Gastrocnemius medialis (tissue), 4 donors: Measurements from ENCODE around the gene C6orf163. TPM values are rescaled to one million over a fixed set of nuclear protein-coding genes. Genes with fewer than 3 reads are reported as not detected.
"Not testable (repeated sequence)": the region's sequence is repeated elsewhere in the genome, so short reads cannot be mapped to it uniquely, and the experiment has no call there.

ENCODE experiments used
- ATAC-seq, 2 donors: fragments of 150-250 bp; one replicate each; pipeline ENCODE4 v1.9.1; 2016
- DNase-seq, 2 donors: peaks; one replicate each; pipeline ENCODE4 v3.0.0-alpha.2; 2019
- H3K27ac ChIP-seq, 4 donors: fragments of 200-600 bp; sonication (generic); 1 replicate in 1 of 4; 2 replicates in 3 of 4; pipeline ENCODE4 v1.5.1; 2016 to 2018; ENCODE audit warnings: mild to moderate bottlenecking in 2 of 4, moderate library complexity in 1 of 4
- H3K27me3 ChIP-seq, 3 donors: fragments of 200-600 bp; sonication (generic) in 2 of 3; 1 replicate in 1 of 3; 2 replicates in 2 of 3; pipeline versions ENCODE4 v1.5.1 to v1.6.0; 2016 to 2019; ENCODE audit warnings: mild to moderate bottlenecking in 1 of 3, moderate library complexity in 1 of 3
- H3K36me3 ChIP-seq, 2 donors: fragments of 200-600 bp; sonication (generic) in 1 of 2; one replicate each; pipeline ENCODE4 v1.5.1; 2017 to 2018
- H3K4me1 ChIP-seq, 2 donors: fragments of 200-600 bp; sonication (generic) in 1 of 2; one replicate each; pipeline ENCODE4 v1.5.1; 2016 to 2017; ENCODE audit warnings: mild to moderate bottlenecking in 2 of 2
- H3K4me3 ChIP-seq, 4 donors: fragments of 200-600 bp; sonication (generic) in 3 of 4; 1 replicate in 1 of 4; 2 replicates in 3 of 4; pipeline ENCODE4 v1.5.1; 2016 to 2019; ENCODE audit warnings: mild to moderate bottlenecking in 2 of 4
- H3K9me3 ChIP-seq, 3 donors: fragments of 200-600 bp; sonication (generic) in 2 of 3; 1 replicate in 1 of 3; 2 replicates in 2 of 3; pipeline ENCODE4 v1.5.1; 2016 to 2019
- POLR2A ChIP-seq, 2 donors: fragments of 450-650 bp; IDR thresholded peaks; one replicate each; pipeline ENCODE4 v1.6.1; 2017; ENCODE audit warnings: antibody characterized with exemption in 2 of 2, mild to moderate bottlenecking in 2 of 2, moderate library complexity in 2 of 2
- in situ Hi-C, 4 donors: fragments of 200-750 bp; cut with MboI; loops; one replicate each; pipeline versions ENCODE4 v1.15.0 to v1.8.0; 2017; ENCODE audit warnings: low sequenced_read_pairs in 4 of 4
- intact Hi-C: fragments of 100-400 bp; cut with DNase I; formaldehyde crosslinking; loops from one replicate; pipeline ENCODE4 v1.15.1; 2023; ENCODE audit warnings: low total_unique reads
- total RNA-seq, 4 donors: library from RNA; depleted of rRNA; stranded (reverse); fragments of >200 nt; gene quantifications; one replicate each; pipeline versions ENCODE4 v1.1.0 to v1.2.3, GENCODE V29; 2016
- TF ChIP-seq, protein P1 (sequence below), 5 experiments: fragments of 450-650 bp in 3 of 5; fragments of 200-600 bp in 2 of 5; sonication (generic) in 2 of 5; IDR thresholded peaks in 4 of 5; conservative IDR thresholded peaks in 1 of 5; 1 replicate in 4 of 5; 2 replicates in 1 of 5; pipeline ENCODE4 v1.5.1; 2016 to 2019; ENCODE audit warnings: antibody characterized with exemption in 5 of 5, mild to moderate bottlenecking in 3 of 5, moderate library complexity in 3 of 5

C6orf163 gene
- total RNA-seq = 1 to 10 TPM in 1 of 4 donors, under 1 TPM in 2, not detected in 1; 0.29 to 5.3 (median 0.40) TPM

DNA sequence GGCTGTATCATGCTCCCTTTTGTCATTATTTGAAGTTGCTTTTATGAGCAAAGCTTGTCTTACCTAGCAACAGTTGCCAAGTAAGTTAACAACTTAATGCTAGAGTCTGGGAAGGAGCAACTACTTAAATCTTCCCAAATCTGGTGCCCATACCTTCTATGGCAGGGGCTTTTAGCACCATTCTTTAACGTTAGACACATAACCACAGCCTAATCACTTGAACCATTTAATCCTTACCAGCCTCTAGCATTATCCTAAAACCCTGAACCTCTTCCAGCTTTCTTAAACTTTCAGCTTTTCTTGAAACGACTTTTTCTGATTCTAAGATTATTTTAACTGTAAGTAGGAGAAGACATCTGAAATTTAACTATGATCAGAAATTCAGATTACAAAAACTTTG is at the start of gene C6orf163:
Gene C6orf163, plus strand, starts transcription at position 83 of the 400 bp plus-strand sequence. Its CDS starts 287 bp downstream, at position 370.
- H3K27ac ChIP-seq = no peak within 1 kb of the TSS
- H3K36me3 ChIP-seq = peaks cover 0 to 4% of the 10 kb centered on the region in 2 donors
- peaks cover 0 to 4% of the 10 kb centered on the region in 2 donors for H3K4me1 ChIP-seq
- DNase-seq = no peak
- TF ChIP-seq, protein P1, sequence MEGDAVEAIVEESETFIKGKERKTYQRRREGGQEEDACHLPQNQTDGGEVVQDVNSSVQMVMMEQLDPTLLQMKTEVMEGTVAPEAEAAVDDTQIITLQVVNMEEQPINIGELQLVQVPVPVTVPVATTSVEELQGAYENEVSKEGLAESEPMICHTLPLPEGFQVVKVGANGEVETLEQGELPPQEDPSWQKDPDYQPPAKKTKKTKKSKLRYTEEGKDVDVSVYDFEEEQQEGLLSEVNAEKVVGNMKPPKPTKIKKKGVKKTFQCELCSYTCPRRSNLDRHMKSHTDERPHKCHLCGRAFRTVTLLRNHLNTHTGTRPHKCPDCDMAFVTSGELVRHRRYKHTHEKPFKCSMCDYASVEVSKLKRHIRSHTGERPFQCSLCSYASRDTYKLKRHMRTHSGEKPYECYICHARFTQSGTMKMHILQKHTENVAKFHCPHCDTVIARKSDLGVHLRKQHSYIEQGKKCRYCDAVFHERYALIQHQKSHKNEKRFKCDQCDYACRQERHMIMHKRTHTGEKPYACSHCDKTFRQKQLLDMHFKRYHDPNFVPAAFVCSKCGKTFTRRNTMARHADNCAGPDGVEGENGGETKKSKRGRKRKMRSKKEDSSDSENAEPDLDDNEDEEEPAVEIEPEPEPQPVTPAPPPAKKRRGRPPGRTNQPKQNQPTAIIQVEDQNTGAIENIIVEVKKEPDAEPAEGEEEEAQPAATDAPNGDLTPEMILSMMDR (IDR thresholded peaks at IDR 0.05 in 4 of 5, conservative IDR thresholded peaks at IDR 0.05 in 1 of 5) = no peak
- no peak for TF ChIP-seq POLR2A (IDR thresholded peaks at IDR 0.05)
- ATAC-seq = no peak
- H3K4me3 ChIP-seq = no peak within 1 kb of the TSS
- in situ Hi-C loops (no loop called here), intact Hi-C loops (no loop called here)
- H3K9me3 ChIP-seq = no peaks in the 10 kb centered on the region
- no peaks in the 10 kb centered on the region for H3K27me3 ChIP-seq

DNA sequence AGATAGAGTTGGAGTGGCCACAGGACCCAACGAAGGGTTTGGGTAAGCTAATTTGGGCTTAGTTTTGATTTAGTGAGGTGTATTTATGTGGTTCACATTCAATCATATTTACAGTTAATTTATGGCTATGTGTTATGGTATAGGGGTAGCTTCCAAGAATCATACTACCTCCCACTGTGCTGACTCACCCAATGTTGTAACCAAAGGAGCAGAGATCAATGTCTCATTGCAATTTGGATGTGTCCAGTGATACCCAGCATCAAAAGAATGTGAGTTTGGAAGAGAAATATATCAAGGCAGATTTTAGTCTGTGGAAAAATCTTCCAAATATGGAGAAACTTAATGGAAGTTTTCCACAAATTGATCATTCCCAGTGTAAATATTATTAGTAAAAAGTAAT is 47.5 kb upstream of the C6orf163 start:
- H3K4me3 ChIP-seq = no peak overlapping the region
- ATAC-seq (no peak), DNase-seq (no peak)
- no peaks in the 10 kb centered on the region for H3K27me3 ChIP-seq
- H3K9me3 ChIP-seq = no peaks in the 10 kb centered on the region
- no peaks in the 10 kb centered on the region for H3K36me3 ChIP-seq
- no peaks in the 10 kb centered on the region for H3K4me1 ChIP-seq
- intact Hi-C loops = no loop called here
- in situ Hi-C loops = no loop called here
- TF ChIP-seq, protein P1 (IDR thresholded peaks at IDR 0.05 in 4 of 5, conservative IDR thresholded peaks at IDR 0.05 in 1 of 5) = no peak
- TF ChIP-seq POLR2A (IDR thresholded peaks at IDR 0.05) = no peak
- no peak overlapping the region for H3K27ac ChIP-seq

DNA sequence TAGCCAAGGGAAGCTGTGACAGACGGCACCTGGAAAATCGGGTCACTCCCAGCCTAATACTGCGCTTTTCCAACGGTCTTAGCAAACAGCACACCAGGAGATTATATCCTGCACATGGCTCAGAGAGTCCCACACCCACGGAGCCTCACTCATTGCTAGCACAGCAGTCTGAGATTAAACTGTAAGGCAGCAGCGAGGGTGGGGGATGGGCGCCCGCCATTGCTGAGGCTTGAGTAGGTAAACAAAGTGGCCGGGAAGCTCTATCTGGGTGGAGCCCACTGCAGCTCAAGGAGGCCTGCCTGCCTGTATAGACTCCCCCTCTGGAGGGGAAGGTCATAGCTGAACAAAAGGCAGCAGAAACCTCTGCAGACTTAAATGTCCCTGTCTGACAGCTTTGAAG is 43.3 kb upstream of the C6orf163 start:
- ATAC-seq, H3K36me3 ChIP-seq, DNase-seq, in situ Hi-C loops, H3K4me3 ChIP-seq, H3K27ac ChIP-seq, H3K4me1 ChIP-seq, H3K9me3 ChIP-seq, intact Hi-C loops, H3K27me3 ChIP-seq: not testable (repeated sequence)

DNA sequence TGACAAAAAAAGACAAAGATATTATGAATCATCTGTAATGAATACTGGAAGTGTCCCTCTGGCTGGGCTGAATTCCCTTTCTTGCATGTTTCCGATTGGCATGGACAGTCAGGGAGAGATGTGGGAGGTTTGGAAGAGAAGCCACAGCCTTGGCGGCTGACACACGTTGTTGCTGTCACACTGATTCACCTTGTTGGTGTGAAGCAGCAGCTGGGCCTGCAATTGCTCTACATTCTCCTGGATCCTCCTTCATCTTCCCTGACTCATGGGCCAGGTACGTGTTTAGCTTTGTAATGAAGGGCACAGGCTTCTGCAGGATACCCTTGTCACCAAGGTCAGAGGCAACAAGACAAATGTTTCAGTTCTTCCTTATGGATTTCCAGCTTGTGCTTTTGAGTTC is 35.6 kb upstream of the C6orf163 start:
- Histone ChIP-seq H3K4me3 (no peak overlapping the region), H3K4me1 (no peaks in the 10 kb centered on the region), H3K9me3 (no peaks in the 10 kb centered on the region), H3K27ac (no peak overlapping the region), H3K27me3 (no peaks in the 10 kb centered on the region), H3K36me3 (no peaks in the 10 kb centered on the region)
- DNase-seq = no peak
- intact Hi-C loops = no loop called here
- TF ChIP-seq, protein P1 (IDR thresholded peaks at IDR 0.05 in 4 of 5, conservative IDR thresholded peaks at IDR 0.05 in 1 of 5) = no peak
- no peak for TF ChIP-seq POLR2A (IDR thresholded peaks at IDR 0.05)
- ATAC-seq = no peak
- in situ Hi-C loops = no loop called here

DNA sequence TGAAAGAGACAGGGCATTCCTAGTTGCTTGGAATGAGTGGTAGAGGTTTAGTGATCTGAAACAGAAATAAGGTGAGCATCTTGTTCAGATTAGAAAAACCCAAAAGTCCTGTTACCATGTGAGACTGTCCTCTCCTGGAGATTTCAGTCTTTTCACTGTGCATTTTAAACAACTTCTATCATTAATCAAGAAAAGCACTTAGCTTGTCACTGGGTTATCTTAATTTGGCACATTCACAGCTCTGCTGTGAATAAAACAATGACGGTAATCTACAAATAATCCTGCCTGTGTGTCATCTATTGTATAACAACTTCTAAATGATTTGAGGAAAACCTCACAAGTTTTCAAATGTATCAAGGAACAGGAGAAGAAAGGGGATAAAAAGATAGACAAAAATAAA is 31.8 kb upstream of the C6orf163 start:
- no peaks in the 10 kb centered on the region for H3K27me3 ChIP-seq
- intact Hi-C loops (no loop called here), in situ Hi-C loops (no loop called here)
- no peaks in the 10 kb centered on the region for H3K9me3 ChIP-seq
- H3K4me3 ChIP-seq = no peak overlapping the region
- no peak overlapping the region for H3K27ac ChIP-seq
- TF ChIP-seq POLR2A (IDR thresholded peaks at IDR 0.05) = no peak
- TF ChIP-seq, protein P1 (IDR thresholded peaks at IDR 0.05 in 4 of 5, conservative IDR thresholded peaks at IDR 0.05 in 1 of 5) = no peak
- H3K4me1 ChIP-seq = no peaks in the 10 kb centered on the region
- H3K36me3 ChIP-seq = no peaks in the 10 kb centered on the region
- DNase-seq (no peak), ATAC-seq (no peak)
